Measurements from ENCODE around the gene PRR5L. TPM values are rescaled to one million over a fixed set of nuclear protein-coding genes. Genes with fewer than 3 reads are reported as not detected.

The PRR5L gene
- total RNA-seq, 2 experiments from 2014 or later, result 6.9 to 7.3 TPM

GRCh38 chr11:36371590-36371989, 75.5 kb downstream of the PRR5L start:
- no peak for DNase-seq
- ChIA-PET POLR2A (no interaction called here), CTCF (no interaction called here)
- Mint-ChIP-seq H3K36me3 (ENCODE audit: low read depth) (no peaks in the 10 kb centered on the region), H3K27ac (no peak overlapping the region), H3K27me3 (peaks cover 75% of the 10 kb centered on the region), H3K4me1 (peaks cover 16% of the 10 kb centered on the region), H3K4me3 (no peak overlapping the region), H3K9me3 (no peaks in the 10 kb centered on the region)

GRCh38 chr11:36372101-36372771, 76.1 kb downstream of the PRR5L start:
- H3K9me3 Mint-ChIP-seq, result no peaks in the 10 kb centered on the region
- no peak for DNase-seq
- no peaks in the 10 kb centered on the region for H3K36me3 Mint-ChIP-seq (ENCODE audit: low read depth)
- peaks cover 73% of the 10 kb centered on the region for H3K27me3 Mint-ChIP-seq
- H3K27ac Mint-ChIP-seq, result no peak overlapping the region
- ChIA-PET CTCF (no interaction called here), POLR2A (no interaction called here)
- no peak overlapping the region for H3K4me3 Mint-ChIP-seq
- H3K4me1 Mint-ChIP-seq, result peaks cover 19% of the 10 kb centered on the region

- no peak overlapping the region for H3K4me3 Mint-ChIP-seq
- H3K4me1 Mint-ChIP-seq, result peaks cover 28% of the 10 kb centered on the region
- H3K36me3 Mint-ChIP-seq (ENCODE audit: low read depth), result no peaks in the 10 kb centered on the region
- no peak overlapping the region for H3K27ac Mint-ChIP-seq
- H3K9me3 Mint-ChIP-seq, result no peaks in the 10 kb centered on the region
- POLR2A ChIA-PET, result no interaction called here
- H3K27me3 Mint-ChIP-seq, result peaks cover 75% of the 10 kb centered on the region
- CTCF ChIA-PET, result interaction anchor here (1.4 to 1.6 kb wide), 2 partner anchors 9 to 13 kb away, joined by 3 read pairs; no protein-coding TSS in a partner anchor
- DNase-seq, result no peak
Measured at GRCh38 chr11:36373016-36374010, 77.2 kb downstream of the PRR5L start.

GRCh38 chr11:36374726-36375125, 78.6 kb downstream of the PRR5L start:
- Mint-ChIP-seq H3K36me3 (ENCODE audit: low read depth) (peaks cover 3% of the 10 kb centered on the region), H3K4me1 (peaks cover 34% of the 10 kb centered on the region), H3K27me3 (peaks cover 85% of the 10 kb centered on the region), H3K9me3 (no peaks in the 10 kb centered on the region), H3K4me3 (no peak overlapping the region), H3K27ac (no peak overlapping the region)
- ChIA-PET CTCF (interaction anchor here (1.4 to 1.6 kb wide), 2 partner anchors 11 to 113 kb away, joined by 3 read pairs; no protein-coding TSS in a partner anchor), POLR2A (no interaction called here)
- DNase-seq, result no peak

- ChIA-PET CTCF (interaction anchor here (0.5 to 1.7 kb wide), 10 partner anchors 9 to 710 kb away, joined by 3 to 4 read pairs (median 3); no protein-coding TSS in a partner anchor), POLR2A (interaction anchor here (0.5 kb wide), 1 partner anchor 126 kb away, joined by 3 read pairs; no protein-coding TSS in a partner anchor)
- peaks cover 3% of the 10 kb centered on the region for H3K36me3 Mint-ChIP-seq (ENCODE audit: low read depth)
- H3K4me3 Mint-ChIP-seq, result peak overlapping the region; percentile 82
- H3K27ac Mint-ChIP-seq, result no peak overlapping the region
- peaks cover 34% of the 10 kb centered on the region for H3K4me1 Mint-ChIP-seq
- H3K9me3 Mint-ChIP-seq, result no peaks in the 10 kb centered on the region
- DNase-seq, result no peak
- H3K27me3 Mint-ChIP-seq, result peaks cover 87% of the 10 kb centered on the region
Measured at GRCh38 chr11:36375353-36376008, 79.4 kb downstream of the PRR5L start.

GRCh38 chr11:36376009-36376887, 80.2 kb downstream of the PRR5L start:
- Mint-ChIP-seq H3K27ac (peak overlapping the region; percentile 75), H3K36me3 (ENCODE audit: low read depth) (peaks cover 3% of the 10 kb centered on the region), H3K27me3 (peaks cover 84% of the 10 kb centered on the region), H3K4me1 (peaks cover 37% of the 10 kb centered on the region), H3K4me3 (peak overlapping the region; percentile 82), H3K9me3 (no peaks in the 10 kb centered on the region)
- ChIA-PET POLR2A (interaction anchor here (0.5 kb wide), 1 partner anchor 125 kb away, joined by 3 read pairs; no protein-coding TSS in a partner anchor), CTCF (interaction anchor here (0.5 to 1.9 kb wide), 16 partner anchors 8 to 711 kb away, joined by 3 to 9 read pairs (median 3); no protein-coding TSS in a partner anchor)
- DNase-seq, result no peak

GRCh38 chr11:36376888-36377758, 81.0 kb downstream of the PRR5L start:
- H3K9me3 Mint-ChIP-seq, result no peaks in the 10 kb centered on the region
- H3K4me3 Mint-ChIP-seq, result peak overlapping the region; percentile 82
- H3K36me3 Mint-ChIP-seq (ENCODE audit: low read depth), result peaks cover 3% of the 10 kb centered on the region
- ChIA-PET POLR2A (no interaction called here), CTCF (interaction anchor here (0.9 to 1.9 kb wide), 18 partner anchors 11 to 111 kb away, joined by 3 to 10 read pairs (median 3); no protein-coding TSS in a partner anchor)
- H3K27me3 Mint-ChIP-seq, result peaks cover 81% of the 10 kb centered on the region
- peak; percentile 55 for DNase-seq
- H3K27ac Mint-ChIP-seq, result peak overlapping the region; percentile 82
- H3K4me1 Mint-ChIP-seq, result peaks cover 37% of the 10 kb centered on the region

GRCh38 chr11:36377759-36378564, 81.9 kb downstream of the PRR5L start:
- H3K4me1 Mint-ChIP-seq, result peaks cover 37% of the 10 kb centered on the region
- H3K27me3 Mint-ChIP-seq, result peaks cover 73% of the 10 kb centered on the region

GRCh38 chr11:36379653-36380052, 83.6 kb downstream of the PRR5L start:
- no peak overlapping the region for H3K27ac Mint-ChIP-seq
- H3K36me3 Mint-ChIP-seq (ENCODE audit: low read depth), result peaks cover 3% of the 10 kb centered on the region
- peaks cover 35% of the 10 kb centered on the region for H3K4me1 Mint-ChIP-seq
- POLR2A ChIA-PET, result no interaction called here
- H3K27me3 Mint-ChIP-seq, result peaks cover 56% of the 10 kb centered on the region
- H3K4me3 Mint-ChIP-seq, result peak overlapping the region; percentile 15
- DNase-seq, result no peak
- CTCF ChIA-PET, result interaction anchor here (1.0 kb wide), 1 partner anchor 38 kb away, joined by 3 read pairs; no protein-coding TSS in a partner anchor
- H3K9me3 Mint-ChIP-seq, result no peaks in the 10 kb centered on the region

More at GRCh38 chr11:36377759-36378564, 81.9 kb downstream of the PRR5L start:
- H3K9me3 Mint-ChIP-seq, result no peaks in the 10 kb centered on the region
- CTCF ChIA-PET, result interaction anchor here (0.9 to 1.9 kb wide), 11 partner anchors 11 to 111 kb away, joined by 3 to 10 read pairs (median 3); no protein-coding TSS in a partner anchor
- peaks cover 3% of the 10 kb centered on the region for H3K36me3 Mint-ChIP-seq (ENCODE audit: low read depth)
- no peak for DNase-seq
- H3K4me3 Mint-ChIP-seq, result peak overlapping the region; percentile 82
- peak overlapping the region; percentile 82 for H3K27ac Mint-ChIP-seq
- POLR2A ChIA-PET, result no interaction called here

GRCh38 chr11:36380296-36381014, 84.4 kb downstream of the PRR5L start:
- POLR2A ChIA-PET, result no interaction called here
- CTCF ChIA-PET, result interaction anchor here (0.9 to 2.3 kb wide), 4 partner anchors 20 to 40 kb away, joined by 3 to 8 read pairs (median 3); no protein-coding TSS in a partner anchor
- Mint-ChIP-seq H3K4me1 (peaks cover 34% of the 10 kb centered on the region), H3K4me3 (no peak overlapping the region), H3K27ac (no peak overlapping the region), H3K36me3 (ENCODE audit: low read depth) (peaks cover 3% of the 10 kb centered on the region), H3K9me3 (no peaks in the 10 kb centered on the region), H3K27me3 (peaks cover 48% of the 10 kb centered on the region)
- DNase-seq, result no peak
